Pancreas (tissue), 10 donors: Measurements from ENCODE around the gene STARD7. TPM values are rescaled to one million over a fixed set of nuclear protein-coding genes. Genes with fewer than 3 reads are reported as not detected.

ENCODE experiments used
- ATAC-seq, 4 donors: fragments of 200-7000 bp; cut with Tn5 transposase; one replicate each; pipeline versions ENCODE4 v1.8.0 to v1.9.1; 2020; ENCODE audit warnings: mild to moderate bottlenecking in 4 of 4, moderate library complexity in 4 of 4
- DNase-seq, 6 donors: peaks; one replicate each; pipeline ENCODE4 v3.0.0-alpha.2; 2020
- FAIRE-seq: peaks from 2 replicates; lab custom pipeline; 2012; peaks lifted over from hg19 to GRCh38; lab: Jason Lieb, UNC
- H3K27ac ChIP-seq, 4 donors: fragments of 200-600 bp; sonication (generic); 1 replicate in 3 of 4; 2 replicates in 1 of 4; pipeline versions ENCODE4 v1.5.0 to v1.8.0; 2020
- H3K27me3 ChIP-seq, 4 donors: fragments of 200-600 bp; one replicate each; pipeline ENCODE4 v1.8.0; 2021
- H3K36me3 ChIP-seq, 3 donors: fragments of 200-600 bp; sonication (generic) in 1 of 3; one replicate each; pipeline versions ENCODE4 v1.5.0 to v1.8.0; 2020 to 2021
- H3K4me1 ChIP-seq, 3 donors: fragments of 200-600 bp; one replicate each; pipeline ENCODE4 v1.8.0; 2021
- H3K4me3 ChIP-seq, 4 donors: fragments of 200-600 bp; sonication (generic) in 2 of 4; one replicate each; pipeline versions ENCODE4 v1.5.0 to v1.8.0; 2020 to 2021
- H3K9me3 ChIP-seq, 4 donors: fragments of 200-600 bp; one replicate each; pipeline ENCODE4 v1.8.0; 2021
- WGBS, 2 donors: extraction: QIAGEN DNeasy Blood & Tissue Kit; methylation state at CpG; one replicate each; pipeline ENCODE4 v1.1.7; 2013; 5-methylcytosine and 5-hydroxymethylcytosine counted together
- intact Hi-C, 3 donors: fragments of 100-400 bp; cut with DNase I; formaldehyde crosslinking; loops; one replicate each; pipeline versions ENCODE4 v1.11.1 to v1.14.2; 2022
- polyA plus RNA-seq, 2 donors: library from polyadenylated mRNA; stranded (reverse); fragments of 200-250 nt; gene quantifications; one replicate each; pipeline ENCODE4 v1.2.3, GENCODE V29; 2013
- total RNA-seq, 6 donors: library from RNA; stranded (reverse); fragmentation: NEBNext Ultra II Directional in 4 of 6; extraction: Animal tissue kit (Norgen Biotek cat#: 25700) in 4 of 6; gene quantifications; one replicate each; pipeline versions ENCODE4 v1.2.1 to v1.2.4, GENCODE V29; 2021 to 2023
- TF ChIP-seq, protein P1 (sequence below), 4 donors: fragments of 200-600 bp; sonication (generic) in 3 of 4; IDR thresholded peaks; one replicate each; pipeline versions ENCODE4 v1.5.0 to v1.8.0; 2021; ENCODE audit warnings: antibody characterized with exemption in 4 of 4
- donor health status: healthy with polysubstance abuse.
- donor health status: DM: no; HTN: no; CAD: no; lungs with moderate emphysema.
- donor health status: DM: no; HTN: no; CAD: no.
- donor health status: control.
- donor health status: control.
- donor health status: Bipolar disorder and iron deficiency.
- donor health status: DM: yes; HTN: yes; CAD: no.
- donor health status: DM: no; HTN: no; CAD: no.
- donor health status: DM: no; HTN: no; CAD: no.
- donor health status: DM: yes; HTN: yes; CAD: no.

The STARD7 gene
- total and polyA plus RNA-seq, 8 donors = 21.7 to 65.1 (median 48.3) TPM

DNA sequence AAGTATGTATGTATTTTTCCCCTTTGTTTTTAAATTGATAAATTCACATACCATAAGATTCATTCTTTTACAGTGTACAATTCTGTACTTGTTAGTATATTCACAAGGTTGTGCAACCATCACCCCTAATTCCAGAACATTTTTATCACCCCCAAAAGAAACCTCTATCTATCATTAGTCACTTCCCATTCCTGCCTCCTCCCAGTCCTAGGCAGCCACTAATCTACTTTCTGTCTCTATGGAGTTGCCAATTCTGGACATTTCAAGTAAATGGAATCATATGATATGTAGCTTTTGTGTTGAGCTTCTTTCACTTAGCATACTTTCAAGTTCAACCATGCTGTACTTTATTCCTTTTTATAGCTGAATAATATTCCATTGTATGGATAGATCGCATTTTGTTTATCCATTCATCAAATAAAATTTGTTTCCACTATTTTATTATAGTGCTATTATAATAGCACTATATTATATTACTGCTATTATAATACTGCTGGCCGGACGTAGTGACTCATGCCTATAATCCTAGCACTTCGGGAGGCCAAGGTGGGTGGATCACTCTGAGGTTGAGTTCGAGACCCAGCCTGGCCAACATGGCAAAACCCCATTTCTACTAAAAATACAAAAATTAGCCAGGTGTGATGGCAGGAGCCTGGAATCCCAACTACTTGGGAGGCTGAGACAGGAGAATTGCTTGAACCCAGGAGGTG lies 10.9 kb downstream of the STARD7 start:
- H3K4me3 ChIP-seq = no peak overlapping the region
- H3K27ac ChIP-seq = no peak overlapping the region
- no peaks in the 10 kb centered on the region for H3K27me3 ChIP-seq
- WGBS, 2 donors = 89 to 90% methylated on average over 5 of the region's 5 CpGs
- ATAC-seq (no peak), DNase-seq (no peak), FAIRE-seq (no peak)
- H3K36me3 ChIP-seq = peaks cover 0 to 22% (median 18%) of the 10 kb centered on the region in 3 donors
- TF ChIP-seq, protein P1, sequence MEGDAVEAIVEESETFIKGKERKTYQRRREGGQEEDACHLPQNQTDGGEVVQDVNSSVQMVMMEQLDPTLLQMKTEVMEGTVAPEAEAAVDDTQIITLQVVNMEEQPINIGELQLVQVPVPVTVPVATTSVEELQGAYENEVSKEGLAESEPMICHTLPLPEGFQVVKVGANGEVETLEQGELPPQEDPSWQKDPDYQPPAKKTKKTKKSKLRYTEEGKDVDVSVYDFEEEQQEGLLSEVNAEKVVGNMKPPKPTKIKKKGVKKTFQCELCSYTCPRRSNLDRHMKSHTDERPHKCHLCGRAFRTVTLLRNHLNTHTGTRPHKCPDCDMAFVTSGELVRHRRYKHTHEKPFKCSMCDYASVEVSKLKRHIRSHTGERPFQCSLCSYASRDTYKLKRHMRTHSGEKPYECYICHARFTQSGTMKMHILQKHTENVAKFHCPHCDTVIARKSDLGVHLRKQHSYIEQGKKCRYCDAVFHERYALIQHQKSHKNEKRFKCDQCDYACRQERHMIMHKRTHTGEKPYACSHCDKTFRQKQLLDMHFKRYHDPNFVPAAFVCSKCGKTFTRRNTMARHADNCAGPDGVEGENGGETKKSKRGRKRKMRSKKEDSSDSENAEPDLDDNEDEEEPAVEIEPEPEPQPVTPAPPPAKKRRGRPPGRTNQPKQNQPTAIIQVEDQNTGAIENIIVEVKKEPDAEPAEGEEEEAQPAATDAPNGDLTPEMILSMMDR (IDR thresholded peaks at IDR 0.05) = no peak
- peaks cover 17 to 33% (median 20%) of the 10 kb centered on the region in 3 donors for H3K4me1 ChIP-seq
- intact Hi-C loops = no loop called here
- no peaks in the 10 kb centered on the region for H3K9me3 ChIP-seq

DNA sequence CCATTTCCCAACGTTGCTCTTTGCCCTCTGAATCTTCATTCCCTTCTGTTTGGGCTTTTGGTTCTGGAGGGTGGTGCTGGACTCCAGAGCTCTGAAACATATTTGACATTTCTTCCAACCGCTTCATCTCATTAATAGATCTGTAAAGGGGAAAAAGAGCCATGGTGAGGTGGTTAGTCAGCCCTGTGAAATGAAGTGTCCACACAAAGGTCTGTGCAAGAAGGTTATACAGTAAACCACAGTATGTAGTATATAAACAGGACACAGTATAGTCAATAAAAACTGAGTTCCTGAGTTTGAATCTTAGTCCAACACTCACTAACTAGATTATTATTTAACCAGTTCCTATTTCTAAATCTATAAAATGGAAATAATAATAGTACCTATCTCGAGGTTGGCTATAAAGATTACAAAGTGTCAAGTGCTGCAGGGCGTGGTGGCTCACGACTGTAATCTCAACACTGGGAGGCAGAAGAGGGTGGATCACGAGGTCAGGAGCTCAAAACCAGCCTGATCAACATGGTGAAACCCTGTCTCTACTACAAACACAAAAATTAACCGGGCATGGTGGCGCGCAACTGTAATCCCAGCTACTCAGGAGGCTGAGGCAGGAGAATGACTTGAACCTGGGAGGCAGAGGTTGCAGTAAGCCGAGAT lies 13.1 kb downstream of the STARD7 start:
- H3K4me1 ChIP-seq = peaks cover 4 to 15% (median 10%) of the 10 kb centered on the region in 3 donors
- ATAC-seq (no peak), FAIRE-seq (no peak), DNase-seq (no peak)
- TF ChIP-seq, protein P1 (IDR thresholded peaks at IDR 0.05) = no peak
- intact Hi-C loops = no loop called here
- H3K36me3 ChIP-seq = peaks cover 0 to 37% (median 34%) of the 10 kb centered on the region in 3 donors
- 65% methylated on average over 10 of the region's 10 CpGs for WGBS, 2 donors
- no peak overlapping the region for H3K27ac ChIP-seq
- H3K27me3 ChIP-seq = no peaks in the 10 kb centered on the region
- no peaks in the 10 kb centered on the region for H3K9me3 ChIP-seq
- H3K4me3 ChIP-seq = no peak overlapping the region

DNA sequence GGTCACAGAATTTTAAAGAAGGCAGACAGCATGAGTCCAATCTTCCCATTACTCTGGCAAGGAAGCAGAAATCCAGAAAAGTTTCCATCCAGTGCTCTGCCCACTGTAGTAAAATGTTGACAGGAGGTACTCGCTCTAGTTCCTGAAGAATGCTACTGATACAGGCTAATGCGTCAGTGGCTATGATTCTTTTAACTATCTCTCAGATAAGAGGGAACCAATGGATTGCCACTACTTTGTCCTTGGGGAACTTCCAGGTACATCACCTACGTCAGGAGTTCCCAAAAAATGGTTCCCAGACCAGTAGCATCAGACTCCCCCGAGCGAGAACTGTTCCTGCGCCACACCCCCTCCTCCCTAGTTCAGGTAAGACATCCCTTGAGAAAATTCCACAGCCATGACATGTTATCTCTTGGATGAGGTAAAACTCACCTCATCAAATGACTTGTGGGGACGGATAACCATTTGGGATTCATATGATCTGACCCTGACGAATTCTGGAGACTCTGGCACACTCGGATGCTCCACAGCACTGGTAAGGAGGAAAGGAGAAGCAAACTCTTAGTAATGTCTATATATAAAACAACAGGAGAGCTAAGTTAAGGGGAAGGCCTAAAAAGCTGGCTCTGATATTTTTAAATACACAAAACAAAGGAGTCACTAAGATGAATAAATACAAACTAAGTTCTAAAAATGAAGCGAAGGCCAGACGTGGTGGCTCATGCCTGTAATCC lies 16.5 kb downstream of the STARD7 start:
- 89 to 92% methylated on average over 11 of the region's 11 CpGs for WGBS, 2 donors
- H3K4me1 ChIP-seq = no peaks in the 10 kb centered on the region
- H3K27me3 ChIP-seq = no peaks in the 10 kb centered on the region
- H3K9me3 ChIP-seq = no peaks in the 10 kb centered on the region
- no peak overlapping the region for H3K4me3 ChIP-seq
- no peak for FAIRE-seq
- no peak overlapping the region for H3K27ac ChIP-seq
- DNase-seq = no peak
- intact Hi-C loops = no loop called here
- no peak for ATAC-seq
- TF ChIP-seq, protein P1 (IDR thresholded peaks at IDR 0.05) = no peak
- H3K36me3 ChIP-seq = peaks cover 0 to 47% (median 38%) of the 10 kb centered on the region in 3 donors

DNA sequence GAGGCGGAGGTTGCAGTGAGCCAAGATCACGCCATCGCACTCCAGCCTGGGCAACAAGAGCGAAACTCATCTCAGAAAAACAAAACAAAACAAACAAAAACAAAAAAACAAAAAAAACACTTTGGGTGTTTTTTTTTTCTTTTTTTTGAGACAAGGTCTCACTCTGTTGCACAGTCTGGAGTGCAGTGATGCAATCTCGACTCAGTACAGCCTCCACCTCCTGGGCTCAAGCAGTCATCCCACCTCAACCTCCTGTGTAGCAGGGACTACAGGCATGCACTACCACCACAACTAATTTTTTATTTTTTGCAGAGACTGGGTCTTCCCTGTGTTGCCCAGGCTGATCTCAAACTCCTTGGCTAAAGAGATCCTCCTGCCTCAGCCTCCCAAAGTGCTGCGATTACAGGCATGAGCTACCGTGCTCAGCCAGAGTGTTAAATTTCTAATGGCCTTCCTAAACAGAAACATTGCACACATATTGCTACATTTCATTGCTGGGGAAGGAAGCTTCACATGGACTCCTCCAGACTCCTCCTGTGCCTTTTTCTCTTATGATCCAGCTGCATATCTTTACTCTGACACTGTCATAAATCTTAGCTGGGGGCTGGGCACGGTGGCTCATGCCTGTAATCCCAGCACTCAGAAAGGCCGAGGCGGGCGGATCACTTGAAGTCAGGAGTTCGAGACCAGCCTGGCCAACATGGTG lies 19.7 kb downstream of the STARD7 start:
- Histone ChIP-seq H3K27ac (no peak overlapping the region), H3K27me3 (no peaks in the 10 kb centered on the region), H3K9me3 (no peaks in the 10 kb centered on the region), H3K36me3 (peaks cover 7 to 71% (median 42%) of the 10 kb centered on the region in 3 donors), H3K4me1 (no peaks in the 10 kb centered on the region), H3K4me3 (no peak overlapping the region)
- intact Hi-C loops = no loop called here
- DNase-seq (no peak), FAIRE-seq (no peak), ATAC-seq (no peak)
- TF ChIP-seq, protein P1 (IDR thresholded peaks at IDR 0.05) = no peak
- WGBS, 2 donors = 95% methylated on average over 12 of the region's 12 CpGs
